Nephron (organoid): Measurements from ENCODE around the gene LYPD1.
A peak's percentile ranks its signal among the peaks of the same experiment; 100 is the strongest.

Experiments used
- H3K27ac Mint-ChIP-seq, 3 experiments: 2 replicates each; pipeline ENCODE4 v1.8.0; 2020; ENCODE audit warnings: mixed read lengths in 3 of 3, mild to moderate bottlenecking in 2 of 3, moderate library complexity in 1 of 3
- H3K27me3 Mint-ChIP-seq: 2 replicates; pipeline ENCODE4 v1.8.0; 2021; ENCODE audit warnings: low read depth, mild to moderate bottlenecking, moderate library complexity, mixed read lengths
- H3K36me3 Mint-ChIP-seq: 2 replicates; pipeline ENCODE4 v1.8.0; 2020; ENCODE audit warnings: low read depth, mixed read lengths
- H3K4me1 Mint-ChIP-seq: 2 replicates; pipeline ENCODE4 v1.8.0; 2020; ENCODE audit warnings: mixed read lengths
- H3K4me3 Mint-ChIP-seq, 3 experiments: 2 replicates each; pipeline ENCODE4 v1.8.0; 2020; ENCODE audit warnings: mild to moderate bottlenecking in 3 of 3, mixed read lengths in 3 of 3, moderate library complexity in 2 of 3
- H3K9me3 Mint-ChIP-seq: 2 replicates; pipeline ENCODE4 v1.8.0; 2020; ENCODE audit warnings: mixed read lengths
- CTCF ChIP-seq, 3 experiments: fragments of 200-600 bp; sonication (generic); IDR thresholded peaks; one replicate each; pipeline ENCODE4 v1.5.0; 2021; ENCODE audit warnings: antibody characterized with exemption in 3 of 3; ENCODE audit not compliant: unreplicated experiment in 3 of 3

LYPD1 gene

GRCh38 chr2:132664096-132664495 lies 5.9 kb downstream of the LYPD1 start:
- Mint-ChIP-seq H3K27ac (no peak overlapping the region), H3K4me1 (peaks cover 38% of the 10 kb centered on the region), H3K27me3 (peaks cover 61% of the 10 kb centered on the region), H3K36me3 (peaks cover 37% of the 10 kb centered on the region), H3K9me3 (no peaks in the 10 kb centered on the region), H3K4me3 (no peak overlapping the region)
- no peak for TF ChIP-seq CTCF (IDR thresholded peaks at IDR 0.05; ENCODE audit: unreplicated experiment in 3 of 3)

- H3K27me3 Mint-ChIP-seq: peaks cover 56% of the 10 kb centered on the region
- H3K27ac Mint-ChIP-seq: peak overlapping the region in 1 of 3 experiments; percentile 29
- H3K4me1 Mint-ChIP-seq: peaks cover 27% of the 10 kb centered on the region
- H3K4me3 Mint-ChIP-seq: peak overlapping the region in 2 of 3 experiments; percentile 0 to 1
- no peak for TF ChIP-seq CTCF (IDR thresholded peaks at IDR 0.05; ENCODE audit: unreplicated experiment in 3 of 3)
- no peaks in the 10 kb centered on the region for H3K9me3 Mint-ChIP-seq
- H3K36me3 Mint-ChIP-seq: peaks cover 50% of the 10 kb centered on the region
Measured at GRCh38 chr2:132662732-132663131, 7.3 kb downstream of the LYPD1 start.

GRCh38 chr2:132659331-132659730 lies 10.7 kb downstream of the LYPD1 start:
- Mint-ChIP-seq H3K9me3 (no peaks in the 10 kb centered on the region), H3K36me3 (peaks cover 63% of the 10 kb centered on the region), H3K27ac (no peak overlapping the region), H3K4me1 (peaks cover 30% of the 10 kb centered on the region), H3K27me3 (peaks cover 49% of the 10 kb centered on the region), H3K4me3 (no peak overlapping the region)
- TF ChIP-seq CTCF (IDR thresholded peaks at IDR 0.05; ENCODE audit: unreplicated experiment in 3 of 3): no peak

GRCh38 chr2:132656266-132656975 lies 13.6 kb downstream of the LYPD1 start:
- H3K27me3 Mint-ChIP-seq: peaks cover 43% of the 10 kb centered on the region
- no peak overlapping the region for H3K4me3 Mint-ChIP-seq

GRCh38 chr2:132654968-132655367 lies 15.0 kb downstream of the LYPD1 start:
- H3K27me3 Mint-ChIP-seq: peaks cover 39% of the 10 kb centered on the region
- no peaks in the 10 kb centered on the region for H3K9me3 Mint-ChIP-seq
- H3K4me1 Mint-ChIP-seq: peaks cover 11% of the 10 kb centered on the region
- H3K36me3 Mint-ChIP-seq: peaks cover 57% of the 10 kb centered on the region
- TF ChIP-seq CTCF (IDR thresholded peaks at IDR 0.05; ENCODE audit: unreplicated experiment in 3 of 3): no peak
- no peak overlapping the region for H3K4me3 Mint-ChIP-seq
- no peak overlapping the region for H3K27ac Mint-ChIP-seq

More at GRCh38 chr2:132656266-132656975, 13.6 kb downstream of the LYPD1 start:
- no peak for TF ChIP-seq CTCF (IDR thresholded peaks at IDR 0.05; ENCODE audit: unreplicated experiment in 3 of 3)
- Mint-ChIP-seq H3K27ac (peak overlapping the region in 1 of 3 experiments; percentile 33), H3K9me3 (no peaks in the 10 kb centered on the region), H3K4me1 (peaks cover 13% of the 10 kb centered on the region), H3K36me3 (peaks cover 69% of the 10 kb centered on the region)

GRCh38 chr2:132654335-132654734 lies 15.7 kb downstream of the LYPD1 start:
- H3K27me3 Mint-ChIP-seq: peaks cover 42% of the 10 kb centered on the region
- H3K4me1 Mint-ChIP-seq: peaks cover 11% of the 10 kb centered on the region
- no peak for TF ChIP-seq CTCF (IDR thresholded peaks at IDR 0.05; ENCODE audit: unreplicated experiment in 3 of 3)
- H3K9me3 Mint-ChIP-seq: no peaks in the 10 kb centered on the region
- no peak overlapping the region for H3K27ac Mint-ChIP-seq
- peaks cover 54% of the 10 kb centered on the region for H3K36me3 Mint-ChIP-seq
- no peak overlapping the region for H3K4me3 Mint-ChIP-seq
